ENCODE measurements around the gene ODAD3.

ODAD3 gene

DNA sequence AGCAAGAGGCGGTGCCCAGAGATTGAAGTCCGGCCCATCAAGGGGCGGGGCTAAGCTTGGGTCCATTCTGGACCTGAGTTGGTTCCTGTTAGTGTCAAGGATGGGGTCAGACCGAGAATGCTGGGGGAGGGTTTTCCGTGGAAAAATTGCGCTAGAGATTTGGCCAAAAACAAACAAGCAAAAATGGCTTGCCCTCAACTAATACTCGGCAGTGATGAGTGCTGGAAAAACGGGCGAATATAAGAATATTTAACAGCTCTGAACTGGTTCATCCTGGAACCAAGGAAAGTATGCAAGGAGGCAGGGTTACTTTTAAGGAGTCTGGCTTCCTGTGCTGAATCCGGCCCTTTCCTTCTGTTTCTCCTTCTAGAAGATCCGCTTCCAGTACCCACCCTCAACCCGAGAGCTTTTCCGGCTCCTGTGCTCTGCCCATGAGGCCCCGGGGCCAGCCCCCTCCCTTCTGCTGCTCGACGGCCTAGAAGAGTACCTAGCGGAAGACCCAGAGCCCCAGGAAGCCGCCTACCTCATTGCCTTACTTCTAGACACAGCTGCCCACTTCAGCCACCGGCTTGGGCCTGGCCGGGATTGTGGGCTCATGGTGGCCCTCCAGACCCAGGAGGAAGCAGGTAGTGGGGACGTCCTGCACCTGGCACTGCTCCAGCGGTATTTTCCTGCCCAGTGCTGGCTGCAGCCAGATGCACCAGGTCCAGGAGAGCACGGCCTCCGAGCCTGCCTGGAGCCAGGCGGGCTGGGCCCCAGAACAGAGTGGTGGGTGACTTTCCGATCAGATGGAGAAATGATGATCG is 59.6 kb downstream of the ODAD3 start:
- no peak for DNase-seq (ENCODE audit: low read depth)

GRCh38 chr19:11374433-11375142 is 60.3 kb downstream of the ODAD3 start, which contains the start of gene SWSAP1:
Gene SWSAP1, plus strand, starts transcription at chr19:11374666. Its CDS starts 15 bp downstream, at chr19:11374681.
- peak; percentile 100 for DNase-seq (ENCODE audit: low read depth)

DNA sequence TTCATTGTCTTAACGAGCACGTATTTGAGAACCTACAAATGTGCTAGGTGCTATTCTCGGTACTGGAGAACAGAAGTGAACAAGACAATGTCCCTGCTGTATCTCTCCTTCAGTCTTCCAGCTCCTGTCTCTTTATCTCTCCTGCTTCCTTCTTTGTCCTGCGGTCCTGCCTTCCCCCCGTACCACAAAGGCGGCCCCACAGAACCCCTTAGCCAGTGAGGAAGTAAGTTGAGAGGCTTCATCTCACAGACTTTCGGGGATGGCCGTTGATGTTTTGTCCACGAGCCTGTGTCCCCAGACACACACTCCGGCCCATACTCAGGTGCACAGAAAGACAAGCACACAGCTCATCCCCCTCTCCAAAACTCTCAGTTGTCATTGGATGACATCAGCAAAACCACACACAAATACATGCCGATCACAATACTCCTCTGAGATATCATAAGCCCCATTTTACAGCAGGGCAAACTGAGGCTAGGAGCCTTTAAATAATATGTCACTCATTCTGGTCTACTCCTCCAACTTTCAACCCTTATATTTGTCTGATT is 61.0 kb downstream of the ODAD3 start:
- no peak for DNase-seq (ENCODE audit: low read depth)

DNA sequence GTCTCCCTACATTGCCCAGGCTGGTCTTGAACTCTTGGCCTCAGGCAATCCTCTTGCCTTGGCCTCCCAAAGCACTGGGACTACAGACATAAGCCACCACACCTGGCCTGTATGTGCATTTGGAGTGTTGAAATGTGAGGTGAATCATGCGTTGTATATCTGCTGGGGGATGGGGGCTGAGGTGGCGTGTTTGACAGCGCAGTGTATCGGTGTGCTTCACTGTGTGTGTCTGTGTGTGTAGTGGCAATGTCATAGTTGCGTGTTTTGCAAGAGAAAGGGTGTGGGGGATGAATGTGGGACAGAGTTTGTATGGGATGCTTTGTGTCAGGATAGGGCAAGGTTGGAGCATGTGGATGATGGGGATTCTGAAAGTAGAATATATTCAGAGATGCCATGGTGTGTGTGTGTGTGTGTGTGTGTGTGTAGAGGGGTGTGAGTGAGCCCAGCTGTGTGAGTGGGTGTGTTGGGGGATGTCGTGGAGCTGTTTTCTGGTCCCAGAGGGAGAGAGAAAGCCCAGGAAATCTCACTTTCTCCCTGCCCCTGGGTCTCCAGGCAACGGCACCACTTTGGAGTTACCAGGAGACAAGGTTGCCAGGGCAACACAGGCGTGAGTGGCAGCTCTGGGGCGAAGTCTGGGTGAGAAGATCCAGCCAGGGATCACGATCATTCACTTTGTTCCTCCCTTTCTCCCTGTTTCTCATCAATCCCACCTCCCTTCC is 61.6 kb downstream of the ODAD3 start:
- DNase-seq (ENCODE audit: low read depth) = peak; percentile 28

GRCh38 chr19:11370744-11371143 is 64.2 kb downstream of the ODAD3 start:
- no peak for DNase-seq (ENCODE audit: low read depth)

Data from ELR (cell line).